HepG2 (cell line): ENCODE results near the gene A2ML1. TPM values are rescaled to one million over a fixed set of nuclear protein-coding genes. Genes with fewer than 3 reads are reported as not detected.

Experiments
- ATAC-seq: fragments of 200-7000 bp; cut with Tn5 transposase; 3 replicates; pipeline ENCODE4 v1.9.1; 2020; ENCODE audit warnings: mild to moderate bottlenecking, moderate library complexity
- BruUV-seq: library from RNA; stranded (reverse); fragments of 400-500 nt; replicated peaks from 2 replicates; lab custom pipeline; 2021; lab: Mats Ljungman, UMichigan
- CTCF ChIA-PET: fragments of 300-600 bp; formaldehyde crosslinking; extraction: SDS; loops from one replicate; lab custom pipeline; 2021; ENCODE audit warnings: low total read pairs, inconsistent platforms, low intra/inter-chr PET ratio; lab: Yijun Ruan, JAX
- POLR2A ChIA-PET: fragments of 350-600 bp; sonication (Branson Sonifier 250); formaldehyde crosslinking; loops from one replicate; lab custom pipeline; 2020; ENCODE audit warnings: antibody characterized with exemption, inconsistent platforms; lab: Yijun Ruan, JAX
- DNase-seq: peaks from one replicate; pipeline ENCODE4 v3.0.0-alpha.2; 2015; ENCODE audit warnings: low spot score
- FAIRE-seq: peaks from 3 replicates; lab custom pipeline; 2011; peaks lifted over from hg19 to GRCh38; lab: Jason Lieb, UNC
- H2AFZ ChIP-seq: one replicate; pipeline ENCODE4 v1.6.1; 2011; ENCODE audit warnings: low read length, inconsistent platforms
- H3K27ac ChIP-seq: fragments of 300-600 bp; 3 replicates; pipeline ENCODE4 v1.8.0; 2011; ENCODE audit warnings: mixed run types, mild to moderate bottlenecking, mixed read lengths, low read length, inconsistent platforms; ENCODE audit not compliant: insufficient read depth; ENCODE audit errors: extremely low read length
- H3K27me3 ChIP-seq, 2 experiments: fragments of 200-600 bp in 1 of 2; 2 replicates in 1 of 2; 3 replicates in 1 of 2; pipeline versions ENCODE4 v1.6.0 to v1.8.0; 2011; ENCODE audit warnings: low read length in 2 of 2, mild to moderate bottlenecking in 2 of 2, moderate library complexity in 2 of 2, inconsistent platforms in 1 of 2; ENCODE audit not compliant: insufficient read depth in 2 of 2, control insufficient read depth in 1 of 2
- H3K36me3 ChIP-seq, 2 experiments: fragments of 200-600 bp in 1 of 2; replicated peaks in 1 of 2; 2 replicates in 1 of 2; 3 replicates in 1 of 2; pipeline versions ENCODE4 v1.5.1 to v1.8.0; 2011; ENCODE audit warnings: low read length in 2 of 2, inconsistent platforms in 1 of 2; ENCODE audit not compliant: insufficient read depth in 2 of 2, control insufficient read depth in 1 of 2
- H3K4me1 ChIP-seq: 2 replicates; pipeline ENCODE4 v1.5.1; 2012; ENCODE audit warnings: low read length, inconsistent platforms; ENCODE audit not compliant: insufficient read depth
- H3K4me2 ChIP-seq: 2 replicates; pipeline ENCODE4 v1.6.0; 2011; ENCODE audit warnings: low read depth, low read length, inconsistent platforms
- H3K4me3 ChIP-seq, 3 experiments: fragments of 200-600 bp in 1 of 3; sonication (generic), shearing (Covaris generic) in 1 of 3; replicated peaks in 1 of 3; 2 replicates each; pipeline ENCODE4 v1.5.1; 2011 to 2016; ENCODE audit warnings: low read length in 3 of 3, inconsistent platforms in 2 of 3, low read depth in 2 of 3, mild to moderate bottlenecking in 2 of 3, control low read depth in 1 of 3, mixed read lengths in 1 of 3; ENCODE audit not compliant: insufficient read depth in 1 of 3
- H3K79me2 ChIP-seq: one replicate; pipeline ENCODE4 v1.6.1; 2011; ENCODE audit warnings: low read length, inconsistent platforms; ENCODE audit not compliant: insufficient read depth
- H3K9ac ChIP-seq: 2 replicates; pipeline ENCODE4 v1.6.0; 2011; ENCODE audit warnings: mild to moderate bottlenecking, low read depth, low read length, inconsistent platforms; ENCODE audit not compliant: insufficient read depth
- H3K9me3 ChIP-seq: 2 replicates; pipeline ENCODE4 v1.5.1; 2012; ENCODE audit warnings: mild to moderate bottlenecking, low read length
- H4K20me1 ChIP-seq: 2 replicates; pipeline ENCODE4 v1.6.0; 2011; ENCODE audit warnings: inconsistent platforms, mild to moderate bottlenecking, low read length, moderate library complexity; ENCODE audit not compliant: insufficient read depth
- AKNA ChIP-seq: sonication (generic); formaldehyde crosslinking; IDR thresholded peaks from 2 replicates; pipeline ENCODE4 v1.4.0; 2020; ENCODE audit warnings: missing genetic modification reagents, borderline replicate concordance
- NFKBIZ ChIP-seq: IDR thresholded peaks from 2 replicates; pipeline ENCODE4 v1.6.1; 2018; ENCODE audit warnings: missing genetic modification reagents, missing compliant biosample characterization
- RERE ChIP-seq: IDR thresholded peaks from 2 replicates; pipeline ENCODE4 v1.6.1; 2016; ENCODE audit warnings: low read depth, missing genetic modification reagents, missing compliant biosample characterization
- SP5 ChIP-seq: IDR thresholded peaks from 2 replicates; pipeline ENCODE4 v1.6.1; 2016; ENCODE audit warnings: low read depth, borderline replicate concordance
- TERF1 ChIP-seq: sonication (generic); formaldehyde crosslinking; IDR thresholded peaks from 2 replicates; pipeline ENCODE4 v1.8.0; 2022; ENCODE audit warnings: mild to moderate bottlenecking, missing genetic modification reagents, moderate library complexity
- ZBTB42 ChIP-seq: sonication (generic); formaldehyde crosslinking; IDR thresholded peaks from 2 replicates; pipeline ENCODE4 v1.5.0; 2020; ENCODE audit warnings: mild to moderate bottlenecking, missing genetic modification reagents
- ZFP36 ChIP-seq: fragments of 150-350 bp; IDR thresholded peaks from 2 replicates; pipeline ENCODE4 v1.6.1; 2018; ENCODE audit warnings: borderline replicate concordance, low read length, low read depth; ENCODE audit not compliant: partially characterized antibody
- ZNF431 ChIP-seq: sonication (generic); formaldehyde crosslinking; IDR thresholded peaks from 2 replicates; pipeline ENCODE4 v1.9.0; 2022; ENCODE audit warnings: missing genetic modification reagents, low read depth, mild to moderate bottlenecking, borderline replicate concordance
- ZNF496 ChIP-seq: sonication (generic); formaldehyde crosslinking; IDR thresholded peaks from 2 replicates; pipeline ENCODE4 v1.8.1; 2023; ENCODE audit warnings: mild to moderate bottlenecking, moderate library complexity, missing genetic modification reagents; ENCODE audit not compliant: insufficient replicate concordance
- ZNF713 ChIP-seq: sonication (generic); formaldehyde crosslinking; IDR thresholded peaks from 2 replicates; pipeline ENCODE4 v1.4.0; 2020; ENCODE audit warnings: mild to moderate bottlenecking, missing genetic modification reagents
- ZNF761 ChIP-seq: sonication (generic); formaldehyde crosslinking; conservative IDR thresholded peaks from 2 replicates; pipeline ENCODE4 v1.4.0; 2020; ENCODE audit warnings: mild to moderate bottlenecking, missing genetic modification reagents
- WGBS: methylation state at CpG from one replicate; pipeline ENCODE4 v1.1.6; 2017; ENCODE audit warnings: low lambda C conversion rate; 5-methylcytosine and 5-hydroxymethylcytosine counted together
- in situ Hi-C: cut with HindIII; loops from 2 replicates; pipeline ENCODE4 v1.10.0; 2017; ENCODE audit warnings: low pct_unique_long_range_greater_than_20kb; ENCODE audit not compliant: extremely low pct_ligation_motif_present
- intact Hi-C: fragments of 100-400 bp; cut with micrococcal nuclease; formaldehyde crosslinking; loops from one replicate; pipeline ENCODE4 v1.10.0; 2022; ENCODE audit not compliant: unreplicated experiment
- polyA plus RNA-seq, 8 experiments: library from polyadenylated mRNA; depleted of rRNA in 3 of 8; stranded (reverse) in 7 of 8; unstranded in 1 of 8; fragments of >200 nt; fragmentation: Illumina TruSeq in 4 of 8; extraction: Trizol in 4 of 8; gene quantifications; 2 replicates each; pipeline versions ENCODE4 v1.2.1 to v1.2.3, GENCODE V29; 2011 to 2016; ENCODE audit warnings: low read depth in 4 of 8, missing spikeins in 1 of 8, mixed read lengths in 1 of 8; ENCODE audit not compliant: insufficient read depth in 1 of 8
- total RNA-seq, 5 experiments: library from RNA; depleted of rRNA; stranded (reverse); fragments of >200 nt; fragmentation: Illumina TruSeq; extraction: Trizol; gene quantifications; 2 replicates each; pipeline ENCODE4 v1.2.3, GENCODE V29; 2016; ENCODE audit warnings: low read depth in 1 of 5

The A2ML1 gene
- total and polyA plus RNA-seq, 2 of the 13 experiments (the other 11 are each of a cell fraction or from before 2014, with no cell fraction given) = not detected

- TF ChIP-seq NFKBIZ (CRISPR knock-in tag) = no peak
- TF ChIP-seq ZNF496 (CRISPR knock-in tag) = no peak
- no peak for TF ChIP-seq ZBTB42
- TF ChIP-seq AKNA (CRISPR knock-in tag) = no peak
- no peak for TF ChIP-seq ZNF431 (CRISPR knock-in tag)
- no peak for TF ChIP-seq ZFP36
- no peak for TF ChIP-seq SP5 (CRISPR knock-in tag)
Measured at GRCh38 chr12:8822298-8822697, at the start of gene A2ML1 (continued).

GRCh38 chr12:8773461-8773860, 49.0 kb upstream of the A2ML1 start:
- no peaks in the 10 kb centered on the region for H3K27me3 ChIP-seq
- FAIRE-seq (no peak), DNase-seq (no peak), ATAC-seq (no peak)
- 74% methylated on average over 8 of the region's 10 CpGs for WGBS
- no peak overlapping the region for H3K4me3 ChIP-seq
- H2AFZ ChIP-seq = no peak overlapping the region
- ChIA-PET CTCF (no interaction called here), POLR2A (no interaction called here)
- no peaks in the 10 kb centered on the region for H3K4me1 ChIP-seq
- H3K9me3 ChIP-seq = no peaks in the 10 kb centered on the region
- in situ Hi-C loops (no loop called here), intact Hi-C loops (no loop called here)
- H4K20me1 ChIP-seq = no peaks in the 10 kb centered on the region
- H3K79me2 ChIP-seq = no peaks in the 10 kb centered on the region
- H3K4me2 ChIP-seq = no peak overlapping the region
- no TSS peak for BruUV-seq
- H3K36me3 ChIP-seq = no peaks in the 10 kb centered on the region
- no peak overlapping the region for H3K27ac ChIP-seq
- H3K9ac ChIP-seq = no peak overlapping the region
- TF ChIP-seq ZNF713 (no peak), TERF1 (CRISPR knock-in tag) (no peak), RERE (CRISPR knock-in tag) (no peak), ZNF761 (CRISPR knock-in tag) (no peak), ZNF496 (CRISPR knock-in tag) (no peak)
